SJCRH30 (cell line): ENCODE results near the gene KCNIP4. TPM values are rescaled to one million over a fixed set of nuclear protein-coding genes. Genes with fewer than 3 reads are reported as not detected.
A peak's percentile ranks its signal among the peaks of the same experiment; 100 is the strongest.

Experiments
- DNase-seq, 2 experiments: peaks; one replicate each; pipeline ENCODE4 v3.0.0-alpha.2; 2015 to 2020
- H3K27ac ChIP-seq: fragments of 250-450 bp; sonication (Bioruptor Pico); 2 replicates; pipeline ENCODE4 v1.5.1; 2020; ENCODE audit warnings: mild to moderate bottlenecking, moderate library complexity
- H3K27me3 ChIP-seq: fragments of 250-450 bp; sonication (Bioruptor Pico); 2 replicates; pipeline ENCODE4 v1.5.1; 2020; ENCODE audit warnings: mild to moderate bottlenecking, moderate library complexity
- H3K36me3 ChIP-seq: fragments of 250-450 bp; sonication (Bioruptor Pico); 2 replicates; pipeline ENCODE4 v1.5.1; 2020; ENCODE audit warnings: mild to moderate bottlenecking, moderate library complexity
- H3K4me1 ChIP-seq: fragments of 250-450 bp; sonication (Bioruptor Pico); 2 replicates; pipeline ENCODE4 v1.5.1; 2020; ENCODE audit warnings: mild to moderate bottlenecking, moderate library complexity
- H3K4me3 ChIP-seq: fragments of 250-450 bp; sonication (Bioruptor Pico); 2 replicates; pipeline ENCODE4 v1.5.1; 2020; ENCODE audit warnings: mild to moderate bottlenecking, moderate library complexity
- H3K9me3 ChIP-seq: fragments of 250-450 bp; sonication (Bioruptor Pico); replicated peaks from 2 replicates; pipeline ENCODE4 v1.5.1; 2020; ENCODE audit warnings: mild to moderate bottlenecking, moderate library complexity
- total RNA-seq: library from RNA; depleted of rRNA; stranded (reverse); fragments of >200 nt; shearing (Covaris generic); gene quantifications from 2 replicates; pipeline ENCODE4 v1.2.3, GENCODE V29; 2014

The KCNIP4 gene
- total RNA-seq, 1 experiment from 2014 or later: 0.67 TPM

- H3K4me3 ChIP-seq: no peak overlapping the region
- no peak overlapping the region for H3K27ac ChIP-seq
- no peaks in the 10 kb centered on the region for H3K9me3 ChIP-seq
- H3K36me3 ChIP-seq: no peaks in the 10 kb centered on the region
- no peaks in the 10 kb centered on the region for H3K27me3 ChIP-seq
- DNase-seq: no peak
- no peaks in the 10 kb centered on the region for H3K4me1 ChIP-seq
Measured at GRCh38 chr4:20882500-20882899, 1066.1 kb downstream of the KCNIP4 start.

- H3K27me3 ChIP-seq: no peaks in the 10 kb centered on the region
- no peak for DNase-seq
- no peaks in the 10 kb centered on the region for H3K4me1 ChIP-seq
- no peaks in the 10 kb centered on the region for H3K9me3 ChIP-seq
- H3K4me3 ChIP-seq: no peak overlapping the region
- H3K36me3 ChIP-seq: no peaks in the 10 kb centered on the region
- H3K27ac ChIP-seq: no peak overlapping the region
Measured at GRCh38 chr4:20881658-20882057, 1066.9 kb downstream of the KCNIP4 start.

GRCh38 chr4:20878806-20879205 is 1069.8 kb downstream of the KCNIP4 start:
- Histone ChIP-seq H3K27me3 (no peaks in the 10 kb centered on the region), H3K36me3 (no peaks in the 10 kb centered on the region), H3K27ac (no peak overlapping the region), H3K9me3 (no peaks in the 10 kb centered on the region), H3K4me1 (no peaks in the 10 kb centered on the region; the same call in 1 of the 2 replicates), H3K4me3 (no peak overlapping the region)
- DNase-seq: peak; percentile 2 to 38

- Histone ChIP-seq H3K36me3 (no peaks in the 10 kb centered on the region), H3K4me3 (no peak overlapping the region), H3K27ac (no peak overlapping the region), H3K27me3 (no peaks in the 10 kb centered on the region), H3K9me3 (no peaks in the 10 kb centered on the region), H3K4me1 (no peaks in the 10 kb centered on the region)
- no peak for DNase-seq
Measured at GRCh38 chr4:20870436-20870835, 1078.1 kb downstream of the KCNIP4 start.

- no peak for DNase-seq
- Histone ChIP-seq H3K9me3 (no peaks in the 10 kb centered on the region), H3K4me3 (no peak overlapping the region), H3K36me3 (no peaks in the 10 kb centered on the region), H3K27me3 (no peaks in the 10 kb centered on the region), H3K4me1 (no peaks in the 10 kb centered on the region), H3K27ac (no peak overlapping the region)
Measured at GRCh38 chr4:20868108-20868507, 1080.5 kb downstream of the KCNIP4 start.

- DNase-seq: no peak
- Histone ChIP-seq H3K9me3 (peaks cover 2% of the 10 kb centered on the region; the same call in 1 of the 2 replicates), H3K4me3 (no peak overlapping the region), H3K36me3 (no peaks in the 10 kb centered on the region), H3K27me3 (no peaks in the 10 kb centered on the region), H3K27ac (no peak overlapping the region), H3K4me1 (no peaks in the 10 kb centered on the region)
Measured at GRCh38 chr4:20860878-20861277, 1087.7 kb downstream of the KCNIP4 start.

- no peak for DNase-seq
- H3K4me1 ChIP-seq: no peaks in the 10 kb centered on the region
- no peaks in the 10 kb centered on the region for H3K36me3 ChIP-seq
- no peak overlapping the region for H3K4me3 ChIP-seq
- no peaks in the 10 kb centered on the region for H3K27me3 ChIP-seq
- no peak overlapping the region for H3K27ac ChIP-seq
- H3K9me3 ChIP-seq: peaks cover 2% of the 10 kb centered on the region; the same call in 1 of the 2 replicates
Measured at GRCh38 chr4:20859097-20859781, 1089.3 kb downstream of the KCNIP4 start.

- Histone ChIP-seq H3K27ac (no peak overlapping the region), H3K4me3 (no peak overlapping the region), H3K27me3 (no peaks in the 10 kb centered on the region), H3K9me3 (no peaks in the 10 kb centered on the region), H3K36me3 (no peaks in the 10 kb centered on the region), H3K4me1 (no peaks in the 10 kb centered on the region)
- no peak for DNase-seq
Measured at GRCh38 chr4:20857081-20857480, 1091.5 kb downstream of the KCNIP4 start.

- Histone ChIP-seq H3K4me3 (no peak overlapping the region), H3K27ac (no peak overlapping the region), H3K9me3 (no peaks in the 10 kb centered on the region), H3K36me3 (no peaks in the 10 kb centered on the region), H3K27me3 (no peaks in the 10 kb centered on the region), H3K4me1 (no peaks in the 10 kb centered on the region)
- no peak for DNase-seq
Measured at GRCh38 chr4:20847124-20847747, 1101.3 kb downstream of the KCNIP4 start.

GRCh38 chr4:20844311-20844710 is 1104.3 kb downstream of the KCNIP4 start:
- Histone ChIP-seq H3K27me3 (no peaks in the 10 kb centered on the region), H3K36me3 (no peaks in the 10 kb centered on the region), H3K9me3 (no peaks in the 10 kb centered on the region; the same call in 1 of the 2 replicates), H3K4me1 (peaks cover 11% of the 10 kb centered on the region), H3K27ac (no peak overlapping the region), H3K4me3 (no peak overlapping the region)
- no peak for DNase-seq

- no peak overlapping the region for H3K4me3 ChIP-seq
- no peak for DNase-seq
- H3K36me3 ChIP-seq: no peaks in the 10 kb centered on the region; the same call in 1 of the 2 replicates
- no peak overlapping the region; the same call in 1 of the 2 replicates for H3K27ac ChIP-seq
- no peaks in the 10 kb centered on the region for H3K27me3 ChIP-seq
- H3K4me1 ChIP-seq: peaks cover 13% of the 10 kb centered on the region
- no peaks in the 10 kb centered on the region; the same call in 1 of the 2 replicates for H3K9me3 ChIP-seq
Measured at GRCh38 chr4:20840648-20841190, 1107.9 kb downstream of the KCNIP4 start.

- no peaks in the 10 kb centered on the region for H3K27me3 ChIP-seq
- no peaks in the 10 kb centered on the region; the same call in 1 of the 2 replicates for H3K36me3 ChIP-seq
- peak; percentile 13 to 40 for DNase-seq
- H3K4me3 ChIP-seq: no peak overlapping the region
- H3K27ac ChIP-seq: peak overlapping the region; percentile 35
- peaks cover 13% of the 10 kb centered on the region for H3K4me1 ChIP-seq
- no peaks in the 10 kb centered on the region; the same call in 1 of the 2 replicates for H3K9me3 ChIP-seq
Measured at GRCh38 chr4:20839957-20840356, 1108.6 kb downstream of the KCNIP4 start.

- Histone ChIP-seq H3K27ac (no peak overlapping the region), H3K4me1 (peaks cover 13% of the 10 kb centered on the region), H3K9me3 (no peaks in the 10 kb centered on the region; the same call in 1 of the 2 replicates), H3K36me3 (no peaks in the 10 kb centered on the region; the same call in 1 of the 2 replicates), H3K4me3 (no peak overlapping the region), H3K27me3 (no peaks in the 10 kb centered on the region)
- DNase-seq: no peak
Measured at GRCh38 chr4:20838476-20838875, 1110.1 kb downstream of the KCNIP4 start.

- no peaks in the 10 kb centered on the region for H3K9me3 ChIP-seq
- H3K36me3 ChIP-seq: no peaks in the 10 kb centered on the region; the same call in 1 of the 2 replicates
- no peak for DNase-seq
- H3K27me3 ChIP-seq: no peaks in the 10 kb centered on the region
- H3K4me3 ChIP-seq: no peak overlapping the region
- H3K4me1 ChIP-seq: no peaks in the 10 kb centered on the region
- H3K27ac ChIP-seq: no peak overlapping the region
Measured at GRCh38 chr4:20832826-20833225, 1115.7 kb downstream of the KCNIP4 start.

- Histone ChIP-seq H3K4me1 (no peaks in the 10 kb centered on the region), H3K9me3 (no peaks in the 10 kb centered on the region), H3K4me3 (no peak overlapping the region), H3K27ac (no peak overlapping the region), H3K36me3 (no peaks in the 10 kb centered on the region; the same call in 1 of the 2 replicates), H3K27me3 (no peaks in the 10 kb centered on the region)
- no peak for DNase-seq
Measured at GRCh38 chr4:20831746-20832145, 1116.8 kb downstream of the KCNIP4 start.
